Liver (tissue), 3 donors: Measurements from ENCODE around the gene RAD51B.

Experiments used
- CTCF ChIP-seq: fragments of 150-350 bp; IDR thresholded peaks from 2 replicates; pipeline ENCODE4 v1.5.1; 2017; ENCODE audit warnings: improper control_type of control experiment, low read depth, low read length; ENCODE audit not compliant: missing input control
- EGR1 ChIP-seq, 2 donors: IDR thresholded peaks; 2 replicates each; pipeline ENCODE4 v1.6.1; 2016 to 2018; ENCODE audit warnings: antibody characterized with exemption in 2 of 2, low read depth in 2 of 2
- HNF4A ChIP-seq, 2 donors: conservative IDR thresholded peaks; 2 replicates each; pipeline ENCODE4 v1.6.1; 2016; ENCODE audit warnings: antibody characterized with exemption in 2 of 2, mild to moderate bottlenecking in 2 of 2
- HNF4G ChIP-seq: IDR thresholded peaks from 2 replicates; pipeline ENCODE4 v1.6.1; 2016; ENCODE audit warnings: antibody characterized with exemption
- JUND ChIP-seq, 2 donors: IDR thresholded peaks; 2 replicates each; pipeline ENCODE4 v1.6.1; 2016; ENCODE audit warnings: antibody characterized with exemption in 2 of 2
- NR2F2 ChIP-seq: IDR thresholded peaks from 2 replicates; pipeline ENCODE4 v1.6.1; 2016; ENCODE audit warnings: antibody characterized with exemption
- RAD21 ChIP-seq, 2 donors: IDR thresholded peaks; 2 replicates each; pipeline ENCODE4 v1.6.1; 2016; ENCODE audit warnings: antibody characterized with exemption in 2 of 2, mild to moderate bottlenecking in 2 of 2
- YY1 ChIP-seq: IDR thresholded peaks from 2 replicates; pipeline ENCODE4 v1.6.1; 2016; ENCODE audit warnings: antibody characterized with exemption, mild to moderate bottlenecking
- TF ChIP-seq, protein P1 (sequence below): IDR thresholded peaks from 2 replicates; pipeline ENCODE4 v1.6.1; 2016; ENCODE audit warnings: antibody characterized with exemption, mild to moderate bottlenecking
- TF ChIP-seq, protein P2 (sequence below): IDR thresholded peaks from 2 replicates; pipeline ENCODE4 v1.6.1; 2016; ENCODE audit warnings: antibody characterized with exemption
- donor health status: healthy.
- donor health status: healthy.

DNA sequence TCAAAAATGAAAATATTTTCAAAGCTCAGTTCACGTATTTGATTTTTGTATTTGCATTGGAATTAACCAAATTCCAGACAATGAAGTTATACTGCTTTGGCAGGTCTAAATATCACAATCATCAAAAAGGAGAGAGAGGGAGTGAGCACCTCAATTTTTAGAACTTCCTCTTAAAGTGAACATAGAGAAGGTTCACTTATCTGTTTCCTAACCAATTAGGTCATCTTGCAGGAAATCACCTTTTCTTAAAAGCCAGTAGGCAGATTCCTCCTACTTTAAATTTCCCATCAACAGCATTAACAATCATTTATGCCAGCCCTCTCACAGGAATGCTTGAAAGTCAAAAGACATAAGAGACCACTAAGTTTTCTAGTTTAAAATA is 584.6 kb downstream of the RAD51B start:
- TF ChIP-seq CTCF (no peak), NR2F2 (no peak), YY1 (no peak), RAD21 (IDR thresholded peaks at IDR 0.05) (no peak), EGR1 (IDR thresholded peaks at IDR 0.05; ENCODE audit: low read depth in 2 of 2) (no peak), HNF4G (no peak), JUND (IDR thresholded peaks at IDR 0.05) (no peak), HNF4A (conservative IDR thresholded peaks at IDR 0.05) (no peak)
- TF ChIP-seq, protein P1, sequence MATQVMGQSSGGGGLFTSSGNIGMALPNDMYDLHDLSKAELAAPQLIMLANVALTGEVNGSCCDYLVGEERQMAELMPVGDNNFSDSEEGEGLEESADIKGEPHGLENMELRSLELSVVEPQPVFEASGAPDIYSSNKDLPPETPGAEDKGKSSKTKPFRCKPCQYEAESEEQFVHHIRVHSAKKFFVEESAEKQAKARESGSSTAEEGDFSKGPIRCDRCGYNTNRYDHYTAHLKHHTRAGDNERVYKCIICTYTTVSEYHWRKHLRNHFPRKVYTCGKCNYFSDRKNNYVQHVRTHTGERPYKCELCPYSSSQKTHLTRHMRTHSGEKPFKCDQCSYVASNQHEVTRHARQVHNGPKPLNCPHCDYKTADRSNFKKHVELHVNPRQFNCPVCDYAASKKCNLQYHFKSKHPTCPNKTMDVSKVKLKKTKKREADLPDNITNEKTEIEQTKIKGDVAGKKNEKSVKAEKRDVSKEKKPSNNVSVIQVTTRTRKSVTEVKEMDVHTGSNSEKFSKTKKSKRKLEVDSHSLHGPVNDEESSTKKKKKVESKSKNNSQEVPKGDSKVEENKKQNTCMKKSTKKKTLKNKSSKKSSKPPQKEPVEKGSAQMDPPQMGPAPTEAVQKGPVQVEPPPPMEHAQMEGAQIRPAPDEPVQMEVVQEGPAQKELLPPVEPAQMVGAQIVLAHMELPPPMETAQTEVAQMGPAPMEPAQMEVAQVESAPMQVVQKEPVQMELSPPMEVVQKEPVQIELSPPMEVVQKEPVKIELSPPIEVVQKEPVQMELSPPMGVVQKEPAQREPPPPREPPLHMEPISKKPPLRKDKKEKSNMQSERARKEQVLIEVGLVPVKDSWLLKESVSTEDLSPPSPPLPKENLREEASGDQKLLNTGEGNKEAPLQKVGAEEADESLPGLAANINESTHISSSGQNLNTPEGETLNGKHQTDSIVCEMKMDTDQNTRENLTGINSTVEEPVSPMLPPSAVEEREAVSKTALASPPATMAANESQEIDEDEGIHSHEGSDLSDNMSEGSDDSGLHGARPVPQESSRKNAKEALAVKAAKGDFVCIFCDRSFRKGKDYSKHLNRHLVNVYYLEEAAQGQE: no peak
- TF ChIP-seq, protein P2, sequence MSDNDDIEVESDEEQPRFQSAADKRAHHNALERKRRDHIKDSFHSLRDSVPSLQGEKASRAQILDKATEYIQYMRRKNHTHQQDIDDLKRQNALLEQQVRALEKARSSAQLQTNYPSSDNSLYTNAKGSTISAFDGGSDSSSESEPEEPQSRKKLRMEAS: no peak
